ENCODE measurements around the gene RPL26.

Gene RPL26

GRCh38 chr17:8369944-8370343 is 13.0 kb downstream of the RPL26 start:
- H3K27me3 ChIP-seq (ENCODE audit: insufficient read depth, poor library complexity, severe bottlenecking), result no peaks in the 10 kb centered on the region
- H3K36me3 ChIP-seq (ENCODE audit: low read depth), result peaks cover 12% of the 10 kb centered on the region
- H3K27ac ChIP-seq (ENCODE audit: poor library complexity, severe bottlenecking), result no peak overlapping the region
- no peak for ATAC-seq (ENCODE audit: low read depth)
- H3K9me3 ChIP-seq (ENCODE audit: severe bottlenecking), result no peaks in the 10 kb centered on the region
- DNase-seq (ENCODE audit: low spot score), result no peak
- peaks cover 12% of the 10 kb centered on the region for H3K4me1 ChIP-seq (ENCODE audit: insufficient read depth, poor library complexity, severe bottlenecking)
- H3K4me3 ChIP-seq (ENCODE audit: severe bottlenecking), result no peak overlapping the region
- no peak for TF ChIP-seq CTCF (IDR thresholded peaks at IDR 0.05; ENCODE audit: poor library complexity, severe bottlenecking)

- ATAC-seq (ENCODE audit: low read depth) (no peak), DNase-seq (ENCODE audit: low spot score) (no peak)
- no peak for TF ChIP-seq CTCF (IDR thresholded peaks at IDR 0.05; ENCODE audit: poor library complexity, severe bottlenecking)
- H3K27me3 ChIP-seq (ENCODE audit: insufficient read depth, poor library complexity, severe bottlenecking), result no peaks in the 10 kb centered on the region
- peaks cover 12% of the 10 kb centered on the region for H3K4me1 ChIP-seq (ENCODE audit: insufficient read depth, poor library complexity, severe bottlenecking)
- H3K4me3 ChIP-seq (ENCODE audit: severe bottlenecking), result no peak overlapping the region
- peaks cover 12% of the 10 kb centered on the region for H3K36me3 ChIP-seq (ENCODE audit: low read depth)
- no peaks in the 10 kb centered on the region for H3K9me3 ChIP-seq (ENCODE audit: severe bottlenecking)
- no peak overlapping the region for H3K27ac ChIP-seq (ENCODE audit: poor library complexity, severe bottlenecking)
These were observed 14.8 kb downstream of the RPL26 start for GRCh38 chr17:8368193-8368592.

GRCh38 chr17:8366231-8366630 is 16.8 kb downstream of the RPL26 start:
- no peaks in the 10 kb centered on the region for H3K9me3 ChIP-seq (ENCODE audit: severe bottlenecking)
- peak overlapping the region; percentile 60 for H3K27ac ChIP-seq (ENCODE audit: poor library complexity, severe bottlenecking)
- no peak overlapping the region for H3K4me3 ChIP-seq (ENCODE audit: severe bottlenecking)
- peaks cover 12% of the 10 kb centered on the region for H3K4me1 ChIP-seq (ENCODE audit: insufficient read depth, poor library complexity, severe bottlenecking)
- H3K27me3 ChIP-seq (ENCODE audit: insufficient read depth, poor library complexity, severe bottlenecking), result no peaks in the 10 kb centered on the region
- peak; percentile 82 for ATAC-seq (ENCODE audit: low read depth)
- DNase-seq (ENCODE audit: low spot score), result no peak
- TF ChIP-seq CTCF (IDR thresholded peaks at IDR 0.05; ENCODE audit: poor library complexity, severe bottlenecking), result no peak
- H3K36me3 ChIP-seq (ENCODE audit: low read depth), result peaks cover 12% of the 10 kb centered on the region

GRCh38 chr17:8365143-8365542 is 17.9 kb downstream of the RPL26 start:
- Histone ChIP-seq H3K4me1 (ENCODE audit: insufficient read depth, poor library complexity, severe bottlenecking) (peaks cover 14% of the 10 kb centered on the region), H3K27ac (ENCODE audit: poor library complexity, severe bottlenecking) (no peak overlapping the region), H3K4me3 (ENCODE audit: severe bottlenecking) (no peak overlapping the region), H3K27me3 (ENCODE audit: insufficient read depth, poor library complexity, severe bottlenecking) (no peaks in the 10 kb centered on the region), H3K9me3 (ENCODE audit: severe bottlenecking) (no peaks in the 10 kb centered on the region), H3K36me3 (ENCODE audit: low read depth) (peaks cover 8% of the 10 kb centered on the region)
- TF ChIP-seq CTCF (IDR thresholded peaks at IDR 0.05; ENCODE audit: poor library complexity, severe bottlenecking), result no peak
- no peak for DNase-seq (ENCODE audit: low spot score)
- ATAC-seq (ENCODE audit: low read depth), result no peak

GRCh38 chr17:8362651-8363332 is 20.2 kb downstream of the RPL26 start:
- Histone ChIP-seq H3K9me3 (ENCODE audit: severe bottlenecking) (no peaks in the 10 kb centered on the region), H3K4me3 (ENCODE audit: severe bottlenecking) (no peak overlapping the region), H3K27me3 (ENCODE audit: insufficient read depth, poor library complexity, severe bottlenecking) (no peaks in the 10 kb centered on the region), H3K4me1 (ENCODE audit: insufficient read depth, poor library complexity, severe bottlenecking) (peaks cover 16% of the 10 kb centered on the region), H3K36me3 (ENCODE audit: low read depth) (no peaks in the 10 kb centered on the region), H3K27ac (ENCODE audit: poor library complexity, severe bottlenecking) (no peak overlapping the region)
- TF ChIP-seq CTCF (IDR thresholded peaks at IDR 0.05; ENCODE audit: poor library complexity, severe bottlenecking), result no peak
- ATAC-seq (ENCODE audit: low read depth), result no peak
- DNase-seq (ENCODE audit: low spot score), result no peak

Data from RWPE2 (cell line).